Fibroblast of lung (primary cell): ENCODE results near the gene TTBK2. TPM values are rescaled to one million over a fixed set of nuclear protein-coding genes. Genes with fewer than 3 reads are reported as not detected.

ENCODE experiments used
- DNase-seq, 2 donors: peaks; one replicate each; pipeline versions ENCODE4 v3.0.0 to v3.0.0-alpha.2; 2010; ENCODE audit warnings: low read depth in 2 of 2
- H2AFZ ChIP-seq: 2 replicates; pipeline ENCODE4 v1.5.1; 2012; ENCODE audit warnings: low read length, control low read depth, inconsistent platforms
- H3K27ac ChIP-seq: 2 replicates; pipeline ENCODE4 v1.5.1; 2011; ENCODE audit warnings: low read length, control low read depth; ENCODE audit not compliant: insufficient read depth
- H3K27me3 ChIP-seq: 2 replicates; pipeline ENCODE4 v1.5.1; 2011; ENCODE audit warnings: mild to moderate bottlenecking, low read length; ENCODE audit not compliant: control insufficient read depth, insufficient read depth
- H3K36me3 ChIP-seq: 2 replicates; pipeline ENCODE4 v1.5.1; 2011; ENCODE audit warnings: low read length; ENCODE audit not compliant: control insufficient read depth, insufficient read depth
- H3K4me1 ChIP-seq: 2 replicates; pipeline ENCODE4 v1.5.1; 2011; ENCODE audit warnings: low read length; ENCODE audit not compliant: control insufficient read depth, insufficient read depth; ENCODE audit errors: extremely low read depth
- H3K4me2 ChIP-seq: 2 replicates; pipeline ENCODE4 v1.5.1; 2011; ENCODE audit warnings: low read length, control low read depth; ENCODE audit not compliant: insufficient read depth; ENCODE audit errors: extremely low read depth
- H3K4me3 ChIP-seq, 4 experiments: fragments of 200-600 bp in 1 of 4; sonication (generic) in 1 of 4; replicated peaks in 1 of 4; 2 replicates each; pipeline ENCODE4 v1.5.1; 2011 to 2016; ENCODE audit warnings: low read length in 4 of 4, low read depth in 3 of 4, mild to moderate bottlenecking in 3 of 4, control low read depth in 2 of 4, inconsistent platforms in 1 of 4, mixed read lengths in 1 of 4; ENCODE audit not compliant: insufficient read depth in 1 of 4; ENCODE audit errors: control extremely low read depth in 1 of 4
- H3K79me2 ChIP-seq: 2 replicates; pipeline ENCODE4 v1.5.1; 2012; ENCODE audit warnings: mild to moderate bottlenecking, low read length, inconsistent platforms; ENCODE audit not compliant: control insufficient read depth, insufficient read depth
- H3K9ac ChIP-seq: 2 replicates; pipeline ENCODE4 v1.5.1; 2011; ENCODE audit warnings: mild to moderate bottlenecking, low read length, control low read depth; ENCODE audit not compliant: insufficient read depth
- H3K9me3 ChIP-seq: 2 replicates; pipeline ENCODE4 v1.5.1; 2012; ENCODE audit warnings: low read depth, low read length; ENCODE audit not compliant: control insufficient read depth, insufficient read depth
- H4K20me1 ChIP-seq: 2 replicates; pipeline ENCODE4 v1.5.1; 2011; ENCODE audit warnings: low read length; ENCODE audit not compliant: control insufficient read depth, insufficient read depth; ENCODE audit errors: extremely low read depth
- EZH2 ChIP-seq: IDR thresholded peaks from 2 replicates; pipeline ENCODE4 v1.5.1; 2012; ENCODE audit warnings: low read length, control low read depth, mild to moderate bottlenecking; ENCODE audit errors: missing control alignments
- polyA plus RNA-seq, 2 donors: library from polyadenylated mRNA; depleted of rRNA in 1 of 2; stranded (reverse) in 1 of 2; unstranded in 1 of 2; fragments of >200 nt; gene quantifications; 2 replicates each; pipeline ENCODE4 v1.2.1, GENCODE V29; 2011 to 2012; ENCODE audit warnings: missing spikeins in 1 of 2
- total RNA-seq: library from RNA; depleted of rRNA; stranded (reverse); fragments of >200 nt; gene quantifications from 2 replicates; pipeline ENCODE4 v1.2.1, GENCODE V29; 2014
- TF ChIP-seq, protein P1 (sequence below), 2 donors: IDR thresholded peaks in 1 of 2; conservative IDR thresholded peaks in 1 of 2; 1 replicate in 1 of 2; 2 replicates in 1 of 2; pipeline ENCODE4 v1.5.1; 2011 to 2012; ENCODE audit warnings: low read length in 2 of 2, control low read depth in 1 of 2, inconsistent platforms in 1 of 2, low read depth in 1 of 2, mild to moderate bottlenecking in 1 of 2

Gene TTBK2
- total and polyA plus RNA-seq, 2 donors (not counting 1 experiment from before 2014, with no cell fraction given) = 5.6 to 16.2 TPM

GRCh38 chr15:42716626-42717025 lies 204.0 kb downstream of the TTBK2 start:
- Histone ChIP-seq H2AFZ (no peak overlapping the region), H3K36me3 (no peaks in the 10 kb centered on the region), H3K4me3 (no peak overlapping the region), H3K79me2 (no peaks in the 10 kb centered on the region), H3K4me2 (no peak overlapping the region), H3K27ac (no peak overlapping the region), H3K9ac (no peak overlapping the region), H3K4me1 (peaks cover 2% of the 10 kb centered on the region), H4K20me1 (no peaks in the 10 kb centered on the region), H3K9me3 (no peaks in the 10 kb centered on the region), H3K27me3 (no peaks in the 10 kb centered on the region)
- TF ChIP-seq, protein P1, sequence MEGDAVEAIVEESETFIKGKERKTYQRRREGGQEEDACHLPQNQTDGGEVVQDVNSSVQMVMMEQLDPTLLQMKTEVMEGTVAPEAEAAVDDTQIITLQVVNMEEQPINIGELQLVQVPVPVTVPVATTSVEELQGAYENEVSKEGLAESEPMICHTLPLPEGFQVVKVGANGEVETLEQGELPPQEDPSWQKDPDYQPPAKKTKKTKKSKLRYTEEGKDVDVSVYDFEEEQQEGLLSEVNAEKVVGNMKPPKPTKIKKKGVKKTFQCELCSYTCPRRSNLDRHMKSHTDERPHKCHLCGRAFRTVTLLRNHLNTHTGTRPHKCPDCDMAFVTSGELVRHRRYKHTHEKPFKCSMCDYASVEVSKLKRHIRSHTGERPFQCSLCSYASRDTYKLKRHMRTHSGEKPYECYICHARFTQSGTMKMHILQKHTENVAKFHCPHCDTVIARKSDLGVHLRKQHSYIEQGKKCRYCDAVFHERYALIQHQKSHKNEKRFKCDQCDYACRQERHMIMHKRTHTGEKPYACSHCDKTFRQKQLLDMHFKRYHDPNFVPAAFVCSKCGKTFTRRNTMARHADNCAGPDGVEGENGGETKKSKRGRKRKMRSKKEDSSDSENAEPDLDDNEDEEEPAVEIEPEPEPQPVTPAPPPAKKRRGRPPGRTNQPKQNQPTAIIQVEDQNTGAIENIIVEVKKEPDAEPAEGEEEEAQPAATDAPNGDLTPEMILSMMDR (conservative IDR thresholded peaks at IDR 0.05 in 1 of 2, IDR thresholded peaks at IDR 0.05 in 1 of 2; ENCODE audit: low read depth in 1 of 2, low read length in 2 of 2) = no peak
- no peak for TF ChIP-seq EZH2
- no peak for DNase-seq

- TF ChIP-seq EZH2 = no peak
- TF ChIP-seq, protein P1 (conservative IDR thresholded peaks at IDR 0.05 in 1 of 2, IDR thresholded peaks at IDR 0.05 in 1 of 2; ENCODE audit: low read depth in 1 of 2, low read length in 2 of 2) = no peak
- Histone ChIP-seq H3K4me3 (no peak overlapping the region), H3K79me2 (no peaks in the 10 kb centered on the region), H3K4me1 (peaks cover 2% of the 10 kb centered on the region), H3K27me3 (no peaks in the 10 kb centered on the region), H3K4me2 (no peak overlapping the region), H2AFZ (no peak overlapping the region), H3K9ac (no peak overlapping the region), H3K9me3 (no peaks in the 10 kb centered on the region), H4K20me1 (no peaks in the 10 kb centered on the region), H3K36me3 (no peaks in the 10 kb centered on the region), H3K27ac (no peak overlapping the region)
- no peak for DNase-seq
Measured at GRCh38 chr15:42716125-42716524, 204.5 kb downstream of the TTBK2 start.

DNA sequence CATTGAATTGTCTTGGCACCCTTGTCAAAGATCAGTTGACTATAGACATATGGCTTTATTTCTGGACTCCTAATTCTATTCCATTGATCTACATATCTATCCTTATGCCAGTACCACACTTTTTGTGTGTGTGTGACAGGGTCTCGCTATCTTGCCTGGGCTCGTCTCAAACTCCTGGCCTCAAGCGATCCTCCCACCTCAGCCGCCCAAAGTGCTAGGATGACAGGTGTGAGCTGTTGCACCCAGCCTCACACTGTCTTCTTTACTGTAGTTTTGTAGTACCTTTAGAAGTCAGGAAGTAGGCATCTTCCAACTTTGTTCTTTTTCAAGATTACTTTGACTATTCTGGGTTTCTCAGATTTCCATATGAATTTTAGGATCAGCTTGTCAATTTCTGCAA lies 208.0 kb downstream of the TTBK2 start:
- no peak overlapping the region for H3K4me3 ChIP-seq
- peaks cover 2% of the 10 kb centered on the region for H3K4me1 ChIP-seq
- no peak overlapping the region for H3K27ac ChIP-seq
- DNase-seq = no peak
- no peak for TF ChIP-seq EZH2
- TF ChIP-seq, protein P1 (conservative IDR thresholded peaks at IDR 0.05 in 1 of 2, IDR thresholded peaks at IDR 0.05 in 1 of 2; ENCODE audit: low read depth in 1 of 2, low read length in 2 of 2) = no peak
- no peaks in the 10 kb centered on the region for H3K27me3 ChIP-seq
- no peaks in the 10 kb centered on the region for H3K36me3 ChIP-seq
- H2AFZ ChIP-seq = no peak overlapping the region
- H3K4me2 ChIP-seq = no peak overlapping the region
- H3K79me2 ChIP-seq = no peaks in the 10 kb centered on the region
- no peaks in the 10 kb centered on the region for H3K9me3 ChIP-seq
- H4K20me1 ChIP-seq = no peaks in the 10 kb centered on the region
- H3K9ac ChIP-seq = no peak overlapping the region
